Activated T-cell treated with anti-CD3 and anti-CD28 coated beads, Interleukin-2, amount 50 U/mL, for 1 hour (primary cell): ENCODE data around the gene MUC5B.
"Not testable (repeated sequence)": the region's sequence is repeated elsewhere in the genome, so short reads cannot be mapped to it uniquely, and the experiment has no call there.

ENCODE experiments used
- DNase-seq: peaks from one replicate; pipeline ENCODE4 v3.0.0-alpha.2; 2020

Gene MUC5B

GRCh38 chr11:1234771-1235305, 12.0 kb downstream of the MUC5B start:
- DNase-seq: no peak

GRCh38 chr11:1235306-1235900, 12.5 kb downstream of the MUC5B start:
- DNase-seq: no peak

- no peak for DNase-seq
Observed at GRCh38 chr11:1235901-1236315, 13.0 kb downstream of the MUC5B start.

GRCh38 chr11:1236316-1237127, 13.7 kb downstream of the MUC5B start:
- no peak for DNase-seq

GRCh38 chr11:1237128-1237580, 14.3 kb downstream of the MUC5B start:
- no peak for DNase-seq

- DNase-seq: no peak
Observed at GRCh38 chr11:1237851-1238250, 15.0 kb downstream of the MUC5B start.

- no peak for DNase-seq
Observed at GRCh38 chr11:1238767-1239595, 16.1 kb downstream of the MUC5B start.

- DNase-seq: no peak
Observed at GRCh38 chr11:1239596-1240205, 16.8 kb downstream of the MUC5B start.

GRCh38 chr11:1240771-1241170, 17.9 kb downstream of the MUC5B start:
- DNase-seq: no peak

GRCh38 chr11:1241706-1242105, 18.8 kb downstream of the MUC5B start:
- no peak for DNase-seq

- no peak for DNase-seq
Observed at GRCh38 chr11:1242289-1242688, 19.4 kb downstream of the MUC5B start.

GRCh38 chr11:1242751-1243150, 19.9 kb downstream of the MUC5B start:
- not testable (repeated sequence) for DNase-seq

GRCh38 chr11:1243521-1243920, 20.7 kb downstream of the MUC5B start:
- not testable (repeated sequence) for DNase-seq

- not testable (repeated sequence) for DNase-seq
Observed at GRCh38 chr11:1244557-1244956, 21.7 kb downstream of the MUC5B start.

GRCh38 chr11:1245717-1246116, 22.9 kb downstream of the MUC5B start:
- not testable (repeated sequence) for DNase-seq

- not testable (repeated sequence) for DNase-seq
Observed at GRCh38 chr11:1246301-1246700, 23.4 kb downstream of the MUC5B start.

GRCh38 chr11:1247026-1247425, 24.2 kb downstream of the MUC5B start:
- not testable (repeated sequence) for DNase-seq

GRCh38 chr11:1248951-1249350, 26.1 kb downstream of the MUC5B start:
- not testable (repeated sequence) for DNase-seq

- DNase-seq: not testable (repeated sequence)
Observed at GRCh38 chr11:1250411-1250810, 27.5 kb downstream of the MUC5B start.

GRCh38 chr11:1251236-1251770, 28.4 kb downstream of the MUC5B start:
- no peak for DNase-seq

- DNase-seq: no peak
Observed at GRCh38 chr11:1252371-1253102, 29.7 kb downstream of the MUC5B start.

- DNase-seq: no peak
Observed at GRCh38 chr11:1253103-1253485, 30.2 kb downstream of the MUC5B start.
